Hepatocyte (in vitro differentiated cells): ENCODE data around the gene MASP1. TPM values are rescaled to one million over a fixed set of nuclear protein-coding genes. Genes with fewer than 3 reads are reported as not detected.
"Not testable (repeated sequence)": the region's sequence is repeated elsewhere in the genome, so short reads cannot be mapped to it uniquely, and the experiment has no call there.

Experiments
- DNase-seq: peaks from one replicate; pipeline ENCODE4 v3.0.0-alpha.2; 2016; ENCODE audit warnings: low spot score
- H2AFZ ChIP-seq: fragments of 200-600 bp; sonication (generic); 2 replicates; pipeline ENCODE4 v1.6.0; 2016; ENCODE audit warnings: antibody characterized with exemption, mild to moderate bottlenecking
- H3K27ac ChIP-seq: fragments of 200-600 bp; sonication (generic); 2 replicates; pipeline ENCODE4 v1.5.1; 2016; ENCODE audit warnings: mild to moderate bottlenecking
- H3K27me3 ChIP-seq: fragments of 200-600 bp; sonication (generic); 2 replicates; pipeline ENCODE4 v1.6.1; 2016
- H3K36me3 ChIP-seq: fragments of 200-600 bp; sonication (generic); replicated peaks from 2 replicates; pipeline ENCODE4 v1.5.1; 2016; ENCODE audit warnings: low read depth; ENCODE audit not compliant: insufficient read depth
- H3K4me1 ChIP-seq: fragments of 200-600 bp; sonication (generic); 2 replicates; pipeline ENCODE4 v1.5.1; 2016; ENCODE audit warnings: mild to moderate bottlenecking, moderate library complexity; ENCODE audit not compliant: insufficient read depth
- H3K4me2 ChIP-seq: fragments of 200-600 bp; sonication (generic); 2 replicates; pipeline ENCODE4 v1.6.0; 2016
- H3K4me3 ChIP-seq: fragments of 200-600 bp; sonication (generic); 2 replicates; pipeline ENCODE4 v1.5.1; 2016; ENCODE audit warnings: mild to moderate bottlenecking
- H3K79me2 ChIP-seq: fragments of 200-600 bp; sonication (generic); 2 replicates; pipeline ENCODE4 v1.6.0; 2017; ENCODE audit warnings: mild to moderate bottlenecking
- H3K9me2 ChIP-seq: fragments of 200-600 bp; sonication (generic); replicated peaks from 2 replicates; pipeline ENCODE4 v1.6.0; 2017; ENCODE audit warnings: mild to moderate bottlenecking; ENCODE audit not compliant: insufficient read depth
- H3K9me3 ChIP-seq: fragments of 200-600 bp; sonication (generic); 2 replicates; pipeline ENCODE4 v1.5.1; 2016; ENCODE audit warnings: low read depth, mild to moderate bottlenecking
- H4K20me1 ChIP-seq: fragments of 200-600 bp; sonication (generic); 2 replicates; pipeline ENCODE4 v1.6.0; 2016; ENCODE audit warnings: mild to moderate bottlenecking; ENCODE audit not compliant: insufficient read depth, poor library complexity, severe bottlenecking
- CTCF ChIP-seq: fragments of 200-600 bp; sonication (generic); IDR thresholded peaks from 2 replicates; pipeline ENCODE4 v1.5.1; 2016; ENCODE audit warnings: antibody characterized with exemption, mild to moderate bottlenecking; ENCODE audit not compliant: poor library complexity
- EZH2 ChIP-seq: fragments of 200-600 bp; sonication (generic); IDR thresholded peaks from 2 replicates; pipeline ENCODE4 v1.6.1; 2016; ENCODE audit warnings: antibody characterized with exemption, mild to moderate bottlenecking, borderline replicate concordance
- EZH2phosphoT487 ChIP-seq: fragments of 200-600 bp; sonication (generic); IDR thresholded peaks from one replicate; pipeline ENCODE4 v1.6.1; 2018; ENCODE audit warnings: antibody characterized with exemption, mild to moderate bottlenecking, low read depth, moderate library complexity; ENCODE audit not compliant: unreplicated experiment, severe bottlenecking
- WGBS: methylation state at CpG from one replicate; pipeline ENCODE4 v1.1.6; 2016; ENCODE audit warnings: low lambda C conversion rate; ENCODE audit errors: missing lambda C conversion rate; 5-methylcytosine and 5-hydroxymethylcytosine counted together
- polyA plus RNA-seq: library from polyadenylated mRNA; unstranded; fragments of >200 nt; fragmentation: Nextera tagmentation; extraction: Ambion mirVana; gene quantifications from 2 replicates; pipeline ENCODE4 v1.2.1, GENCODE V29; 2016
- total RNA-seq: library from RNA; depleted of rRNA; stranded (reverse); fragments of >200 nt; gene quantifications from 2 replicates; pipeline ENCODE4 v1.2.3, GENCODE V29; 2014

MASP1 gene
- total and polyA plus RNA-seq, 2 experiments from 2014 or later: 23.3 to 29.0 TPM

GRCh38 chr3:187242435-187242834, 49.1 kb downstream of the MASP1 start:
- Histone ChIP-seq H3K9me2 (no peaks in the 10 kb centered on the region), H3K36me3 (no peaks in the 10 kb centered on the region), H4K20me1 (no peaks in the 10 kb centered on the region), H3K4me3 (no peak overlapping the region), H3K4me1 (no peaks in the 10 kb centered on the region), H3K27me3 (no peaks in the 10 kb centered on the region), H3K27ac (no peak overlapping the region), H2AFZ (no peak overlapping the region), H3K9me3 (no peaks in the 10 kb centered on the region), H3K4me2 (no peak overlapping the region), H3K79me2 (no peaks in the 10 kb centered on the region)
- DNase-seq: no peak
- WGBS: 83% methylated on average over 5 of the region's 5 CpGs
- TF ChIP-seq EZH2phosphoT487: no peak
- TF ChIP-seq EZH2: no peak
- TF ChIP-seq CTCF: no peak

- not testable (repeated sequence) for DNase-seq, H3K9me3 ChIP-seq, H3K4me2 ChIP-seq, H3K4me3 ChIP-seq, H3K9me2 ChIP-seq, H4K20me1 ChIP-seq, H3K4me1 ChIP-seq, H3K27ac ChIP-seq, H3K36me3 ChIP-seq, H3K79me2 ChIP-seq, H2AFZ ChIP-seq, H3K27me3 ChIP-seq
- 100% methylated on average over 4 of the region's 4 CpGs for WGBS
Measured at GRCh38 chr3:187238835-187239234, 52.7 kb downstream of the MASP1 start.

- Histone ChIP-seq H3K9me2 (no peaks in the 10 kb centered on the region), H3K4me2 (no peak overlapping the region), H4K20me1 (no peaks in the 10 kb centered on the region), H2AFZ (no peak overlapping the region), H3K27me3 (no peaks in the 10 kb centered on the region), H3K9me3 (no peaks in the 10 kb centered on the region), H3K4me1 (no peaks in the 10 kb centered on the region), H3K36me3 (no peaks in the 10 kb centered on the region), H3K27ac (no peak overlapping the region), H3K79me2 (no peaks in the 10 kb centered on the region), H3K4me3 (no peak overlapping the region)
- 94% methylated on average over 1 of the region's 1 CpG for WGBS
- DNase-seq: no peak
- TF ChIP-seq EZH2phosphoT487 (no peak), EZH2 (no peak), CTCF (no peak)
Measured at GRCh38 chr3:187238239-187238638, 53.3 kb downstream of the MASP1 start.

- H3K36me3 ChIP-seq: no peaks in the 10 kb centered on the region
- no peaks in the 10 kb centered on the region for H4K20me1 ChIP-seq
- no peak overlapping the region for H2AFZ ChIP-seq
- no peaks in the 10 kb centered on the region for H3K27me3 ChIP-seq
- no peak overlapping the region for H3K4me3 ChIP-seq
- TF ChIP-seq EZH2phosphoT487 (no peak), EZH2 (no peak), CTCF (no peak)
- no peaks in the 10 kb centered on the region for H3K79me2 ChIP-seq
- no peak for DNase-seq
- no peak overlapping the region for H3K4me2 ChIP-seq
- H3K27ac ChIP-seq: no peak overlapping the region
- no peaks in the 10 kb centered on the region for H3K4me1 ChIP-seq
- H3K9me3 ChIP-seq: no peaks in the 10 kb centered on the region
- H3K9me2 ChIP-seq: no peaks in the 10 kb centered on the region
Measured at GRCh38 chr3:187237741-187238140, 53.8 kb downstream of the MASP1 start.
